ENCODE data around the gene CFAP58. TPM values are rescaled to one million over a fixed set of nuclear protein-coding genes. Genes with fewer than 3 reads are reported as not detected.
A peak's percentile ranks its signal among the peaks of the same experiment; 100 is the strongest.

CFAP58 gene
- total and polyA plus RNA-seq, 2 of the 13 experiments (the other 11 are each of a cell fraction or from before 2014, with no cell fraction given): 0.03 TPM; not detected in 1

DNA sequence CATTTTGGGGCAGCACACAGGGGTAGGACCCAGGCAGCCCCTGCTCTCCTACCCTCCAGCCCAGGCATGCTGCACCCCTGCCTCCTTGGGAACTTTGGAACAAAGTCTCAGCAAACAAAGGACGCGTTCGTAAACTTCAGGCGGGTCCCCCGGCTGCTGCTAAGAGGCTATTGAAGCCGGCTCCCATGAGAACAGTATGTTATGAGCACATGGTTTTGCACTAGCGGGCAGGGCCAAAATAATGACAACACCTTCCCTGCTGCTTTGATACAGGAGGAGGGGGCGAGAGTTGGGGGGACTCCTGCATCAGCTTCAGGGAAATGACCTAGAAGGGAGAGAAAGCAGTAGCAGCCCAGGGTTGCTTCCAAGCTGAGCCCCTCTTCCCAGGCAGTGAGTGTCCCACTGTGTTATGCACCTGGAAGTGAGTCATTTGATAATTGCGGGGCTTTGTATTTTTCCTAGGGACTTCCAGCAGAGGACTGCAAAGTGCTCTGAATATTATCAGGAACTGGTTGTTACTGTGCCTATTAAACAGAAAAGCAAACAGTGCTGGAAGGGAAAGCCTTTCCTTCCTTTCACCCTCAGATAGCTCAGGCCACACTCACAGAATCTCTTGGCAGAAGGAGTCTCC is 22.3 kb upstream of the CFAP58 start (continued):
- TF ChIP-seq, protein P1, sequence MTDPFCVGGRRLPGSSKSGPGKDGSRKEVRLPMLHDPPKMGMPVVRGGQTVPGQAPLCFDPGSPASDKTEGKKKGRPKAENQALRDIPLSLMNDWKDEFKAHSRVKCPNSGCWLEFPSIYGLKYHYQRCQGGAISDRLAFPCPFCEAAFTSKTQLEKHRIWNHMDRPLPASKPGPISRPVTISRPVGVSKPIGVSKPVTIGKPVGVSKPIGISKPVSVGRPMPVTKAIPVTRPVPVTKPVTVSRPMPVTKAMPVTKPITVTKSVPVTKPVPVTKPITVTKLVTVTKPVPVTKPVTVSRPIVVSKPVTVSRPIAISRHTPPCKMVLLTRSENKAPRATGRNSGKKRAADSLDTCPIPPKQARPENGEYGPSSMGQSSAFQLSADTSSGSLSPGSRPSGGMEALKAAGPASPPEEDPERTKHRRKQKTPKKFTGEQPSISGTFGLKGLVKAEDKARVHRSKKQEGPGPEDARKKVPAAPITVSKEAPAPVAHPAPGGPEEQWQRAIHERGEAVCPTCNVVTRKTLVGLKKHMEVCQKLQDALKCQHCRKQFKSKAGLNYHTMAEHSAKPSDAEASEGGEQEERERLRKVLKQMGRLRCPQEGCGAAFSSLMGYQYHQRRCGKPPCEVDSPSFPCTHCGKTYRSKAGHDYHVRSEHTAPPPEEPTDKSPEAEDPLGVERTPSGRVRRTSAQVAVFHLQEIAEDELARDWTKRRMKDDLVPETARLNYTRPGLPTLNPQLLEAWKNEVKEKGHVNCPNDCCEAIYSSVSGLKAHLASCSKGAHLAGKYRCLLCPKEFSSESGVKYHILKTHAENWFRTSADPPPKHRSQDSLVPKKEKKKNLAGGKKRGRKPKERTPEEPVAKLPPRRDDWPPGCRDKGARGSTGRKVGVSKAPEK (CRISPR knock-in tag; IDR thresholded peaks at IDR 0.05; ENCODE audit: borderline replicate concordance): no peak
- TF ChIP-seq, protein P2, sequence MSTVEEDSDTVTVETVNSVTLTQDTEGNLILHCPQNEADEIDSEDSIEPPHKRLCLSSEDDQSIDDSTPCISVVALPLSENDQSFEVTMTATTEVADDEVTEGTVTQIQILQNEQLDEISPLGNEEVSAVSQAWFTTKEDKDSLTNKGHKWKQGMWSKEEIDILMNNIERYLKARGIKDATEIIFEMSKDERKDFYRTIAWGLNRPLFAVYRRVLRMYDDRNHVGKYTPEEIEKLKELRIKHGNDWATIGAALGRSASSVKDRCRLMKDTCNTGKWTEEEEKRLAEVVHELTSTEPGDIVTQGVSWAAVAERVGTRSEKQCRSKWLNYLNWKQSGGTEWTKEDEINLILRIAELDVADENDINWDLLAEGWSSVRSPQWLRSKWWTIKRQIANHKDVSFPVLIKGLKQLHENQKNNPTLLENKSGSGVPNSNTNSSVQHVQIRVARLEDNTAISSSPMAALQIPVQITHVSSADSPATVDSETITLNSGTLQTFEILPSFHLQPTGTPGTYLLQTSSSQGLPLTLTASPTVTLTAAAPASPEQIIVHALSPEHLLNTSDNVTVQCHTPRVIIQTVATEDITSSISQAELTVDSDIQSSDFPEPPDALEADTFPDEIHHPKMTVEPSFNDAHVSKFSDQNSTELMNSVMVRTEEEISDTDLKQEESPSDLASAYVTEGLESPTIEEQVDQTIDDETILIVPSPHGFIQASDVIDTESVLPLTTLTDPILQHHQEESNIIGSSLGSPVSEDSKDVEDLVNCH (CRISPR knock-in tag; IDR thresholded peaks at IDR 0.05): no peak
- no peak for TF ChIP-seq MAF1 (CRISPR knock-in tag; IDR thresholded peaks at IDR 0.05; ENCODE audit: borderline replicate concordance)
- no peak for TF ChIP-seq PHF21A (CRISPR knock-in tag; IDR thresholded peaks at IDR 0.05)
- peak; percentile 29; the same call in 1 of the 2 replicates for TF ChIP-seq SAP130 (CRISPR knock-in tag; IDR thresholded peaks at IDR 0.05; ENCODE audit: low read depth)
- TF ChIP-seq MIER3 (CRISPR knock-in tag; IDR thresholded peaks at IDR 0.05; ENCODE audit: borderline replicate concordance): no peak
- no peak for TF ChIP-seq XBP1 (CRISPR knock-in tag; IDR thresholded peaks at IDR 0.05)
- TF ChIP-seq FOSL2 (CRISPR knock-in tag; IDR thresholded peaks at IDR 0.05): peak; percentile 80
- no peak for TF ChIP-seq ZNF768 (CRISPR knock-in tag; IDR thresholded peaks at IDR 0.05)
- TF ChIP-seq, protein P3, sequence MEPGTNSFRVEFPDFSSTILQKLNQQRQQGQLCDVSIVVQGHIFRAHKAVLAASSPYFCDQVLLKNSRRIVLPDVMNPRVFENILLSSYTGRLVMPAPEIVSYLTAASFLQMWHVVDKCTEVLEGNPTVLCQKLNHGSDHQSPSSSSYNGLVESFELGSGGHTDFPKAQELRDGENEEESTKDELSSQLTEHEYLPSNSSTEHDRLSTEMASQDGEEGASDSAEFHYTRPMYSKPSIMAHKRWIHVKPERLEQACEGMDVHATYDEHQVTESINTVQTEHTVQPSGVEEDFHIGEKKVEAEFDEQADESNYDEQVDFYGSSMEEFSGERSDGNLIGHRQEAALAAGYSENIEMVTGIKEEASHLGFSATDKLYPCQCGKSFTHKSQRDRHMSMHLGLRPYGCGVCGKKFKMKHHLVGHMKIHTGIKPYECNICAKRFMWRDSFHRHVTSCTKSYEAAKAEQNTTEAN (CRISPR knock-in tag; conservative IDR thresholded peaks at IDR 0.05): no peak
- TF ChIP-seq, protein P4, sequence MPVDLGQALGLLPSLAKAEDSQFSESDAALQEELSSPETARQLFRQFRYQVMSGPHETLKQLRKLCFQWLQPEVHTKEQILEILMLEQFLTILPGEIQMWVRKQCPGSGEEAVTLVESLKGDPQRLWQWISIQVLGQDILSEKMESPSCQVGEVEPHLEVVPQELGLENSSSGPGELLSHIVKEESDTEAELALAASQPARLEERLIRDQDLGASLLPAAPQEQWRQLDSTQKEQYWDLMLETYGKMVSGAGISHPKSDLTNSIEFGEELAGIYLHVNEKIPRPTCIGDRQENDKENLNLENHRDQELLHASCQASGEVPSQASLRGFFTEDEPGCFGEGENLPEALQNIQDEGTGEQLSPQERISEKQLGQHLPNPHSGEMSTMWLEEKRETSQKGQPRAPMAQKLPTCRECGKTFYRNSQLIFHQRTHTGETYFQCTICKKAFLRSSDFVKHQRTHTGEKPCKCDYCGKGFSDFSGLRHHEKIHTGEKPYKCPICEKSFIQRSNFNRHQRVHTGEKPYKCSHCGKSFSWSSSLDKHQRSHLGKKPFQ (CRISPR knock-in tag; IDR thresholded peaks at IDR 0.05; ENCODE audit: insufficient replicate concordance): no peak
- TF ChIP-seq NPAS2 (CRISPR knock-in tag; IDR thresholded peaks at IDR 0.05; ENCODE audit: borderline replicate concordance): no peak
- TF ChIP-seq TMF1 (CRISPR knock-in tag; IDR thresholded peaks at IDR 0.05; ENCODE audit: low read depth): no peak
- no peak for TF ChIP-seq ZBTB42 (CRISPR knock-in tag; IDR thresholded peaks at IDR 0.05)
- no peak for TF ChIP-seq ZBTB1 (CRISPR knock-in tag; IDR thresholded peaks at IDR 0.05; ENCODE audit: borderline replicate concordance)
- TF ChIP-seq ZNF333 (CRISPR knock-in tag; IDR thresholded peaks at IDR 0.05; ENCODE audit: borderline replicate concordance): no peak
- no peak for TF ChIP-seq REPIN1 (CRISPR knock-in tag; IDR thresholded peaks at IDR 0.05; ENCODE audit: borderline replicate concordance, low read depth)
- TF ChIP-seq GATA4 (IDR thresholded peaks at IDR 0.05; ENCODE audit: borderline replicate concordance, low read depth): no peak
- TF ChIP-seq, protein P5, sequence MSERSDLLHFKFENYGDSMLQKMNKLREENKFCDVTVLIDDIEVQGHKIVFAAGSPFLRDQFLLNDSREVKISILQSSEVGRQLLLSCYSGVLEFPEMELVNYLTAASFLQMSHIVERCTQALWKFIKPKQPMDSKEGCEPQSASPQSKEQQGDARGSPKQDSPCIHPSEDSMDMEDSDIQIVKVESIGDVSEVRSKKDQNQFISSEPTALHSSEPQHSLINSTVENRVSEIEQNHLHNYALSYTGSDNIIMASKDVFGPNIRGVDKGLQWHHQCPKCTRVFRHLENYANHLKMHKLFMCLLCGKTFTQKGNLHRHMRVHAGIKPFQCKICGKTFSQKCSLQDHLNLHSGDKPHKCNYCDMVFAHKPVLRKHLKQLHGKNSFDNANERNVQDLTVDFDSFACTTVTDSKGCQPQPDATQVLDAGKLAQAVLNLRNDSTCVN (CRISPR knock-in tag; IDR thresholded peaks at IDR 0.05; ENCODE audit: borderline replicate concordance): no peak
- TF ChIP-seq MYC (CRISPR knock-in tag; IDR thresholded peaks at IDR 0.05; ENCODE audit: borderline replicate concordance): no peak
